EL (cell line): ENCODE results near the gene ALG12.

ENCODE experiments used
- DNase-seq: peaks from one replicate; pipeline ENCODE4 v3.0.0-alpha.2; 2016

Gene ALG12

DNA sequence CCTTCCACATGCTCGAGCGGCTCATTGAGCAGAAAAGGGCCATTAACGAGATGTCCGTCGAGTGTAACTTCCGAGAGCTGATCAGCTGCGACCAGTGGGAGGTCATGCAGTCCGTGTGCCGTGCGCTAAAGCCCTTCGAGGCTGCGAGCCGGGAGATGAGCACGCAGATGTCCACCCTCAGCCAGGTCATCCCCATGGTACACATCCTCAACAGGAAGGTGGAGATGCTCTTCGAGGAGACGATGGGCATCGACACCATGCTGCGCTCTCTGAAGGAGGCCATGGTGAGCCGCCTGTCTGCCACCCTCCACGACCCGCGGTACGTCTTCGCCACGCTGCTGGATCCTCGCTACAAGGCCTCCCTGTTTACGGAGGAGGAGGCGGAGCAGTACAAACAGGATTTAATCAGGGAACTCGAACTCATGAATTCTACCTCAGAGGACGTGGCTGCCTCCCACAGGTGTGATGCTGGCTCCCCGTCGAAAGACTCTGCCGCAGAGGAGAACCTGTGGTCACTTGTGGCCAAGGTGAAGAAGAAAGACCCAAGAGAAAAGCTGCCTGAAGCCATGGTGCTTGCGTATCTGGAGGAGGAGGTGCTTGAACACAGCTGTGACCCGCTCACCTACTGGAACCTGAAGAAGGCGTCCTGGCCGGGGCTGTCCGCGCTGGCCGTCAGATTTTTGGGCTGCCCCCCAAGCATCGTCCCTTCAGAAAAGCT lies 31.7 kb downstream of the ALG12 start:
- DNase-seq: no peak

- no peak for DNase-seq
These were observed 32.4 kb downstream of the ALG12 start for GRCh38 chr22:49885881-49886280.

DNA sequence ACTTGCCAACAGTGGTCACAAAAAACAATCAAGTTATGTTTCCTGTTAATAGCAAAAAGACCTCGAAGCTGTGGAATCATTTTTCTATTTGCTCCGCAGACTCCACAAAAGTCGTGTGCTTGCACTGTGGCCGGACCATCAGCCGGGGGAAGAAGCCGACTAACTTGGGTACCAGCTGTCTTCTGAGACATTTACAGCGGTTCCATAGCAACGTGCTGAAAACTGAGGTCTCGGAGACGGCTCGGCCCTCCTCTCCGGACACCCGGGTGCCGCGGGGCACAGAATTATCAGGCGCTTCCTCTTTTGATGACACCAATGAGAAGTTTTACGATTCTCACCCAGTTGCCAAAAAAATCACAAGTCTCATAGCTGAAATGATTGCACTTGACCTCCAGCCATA lies 33.0 kb downstream of the ALG12 start:
- DNase-seq: no peak

DNA sequence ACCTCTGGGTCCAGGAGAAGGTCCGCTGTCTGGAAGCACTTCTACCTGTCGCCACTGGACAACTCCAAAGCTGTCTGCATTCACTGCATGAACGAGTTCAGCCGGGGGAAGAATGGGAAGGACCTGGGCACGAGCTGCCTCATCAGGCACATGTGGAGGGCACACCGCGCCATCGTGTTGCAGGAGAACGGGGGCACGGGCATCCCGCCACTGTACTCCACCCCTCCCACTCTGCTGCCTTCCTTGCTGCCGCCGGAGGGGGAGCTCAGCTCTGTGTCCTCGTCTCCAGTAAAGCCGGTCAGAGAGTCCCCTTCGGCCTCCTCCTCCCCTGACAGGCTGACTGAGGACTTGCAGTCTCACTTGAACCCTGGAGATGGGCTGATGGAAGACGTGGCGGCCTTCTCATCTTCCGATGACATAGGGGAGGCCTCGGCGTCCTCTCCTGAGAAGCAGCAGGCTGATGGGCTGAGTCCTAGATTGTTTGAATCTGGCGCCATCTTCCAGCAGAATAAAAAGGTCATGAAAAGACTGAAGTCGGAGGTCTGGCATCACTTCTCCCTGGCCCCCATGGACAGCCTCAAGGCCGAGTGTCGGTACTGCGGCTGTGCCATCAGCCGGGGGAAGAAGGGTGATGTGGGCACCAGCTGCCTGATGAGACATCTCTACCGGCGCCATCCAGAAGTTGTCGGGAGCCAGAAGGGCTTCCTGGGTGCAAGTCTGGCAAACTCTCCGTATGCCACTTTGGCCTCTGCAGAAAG lies 33.6 kb downstream of the ALG12 start:
- no peak for DNase-seq

GRCh38 chr22:49884075-49884474 lies 34.2 kb downstream of the ALG12 start:
- no peak for DNase-seq

GRCh38 chr22:49883294-49883640 lies 35.0 kb downstream of the ALG12 start:
- no peak for DNase-seq

- DNase-seq: no peak
These were observed 35.5 kb downstream of the ALG12 start for GRCh38 chr22:49882519-49883293.

- no peak for DNase-seq
These were observed 36.4 kb downstream of the ALG12 start for GRCh38 chr22:49881856-49882255.

DNA sequence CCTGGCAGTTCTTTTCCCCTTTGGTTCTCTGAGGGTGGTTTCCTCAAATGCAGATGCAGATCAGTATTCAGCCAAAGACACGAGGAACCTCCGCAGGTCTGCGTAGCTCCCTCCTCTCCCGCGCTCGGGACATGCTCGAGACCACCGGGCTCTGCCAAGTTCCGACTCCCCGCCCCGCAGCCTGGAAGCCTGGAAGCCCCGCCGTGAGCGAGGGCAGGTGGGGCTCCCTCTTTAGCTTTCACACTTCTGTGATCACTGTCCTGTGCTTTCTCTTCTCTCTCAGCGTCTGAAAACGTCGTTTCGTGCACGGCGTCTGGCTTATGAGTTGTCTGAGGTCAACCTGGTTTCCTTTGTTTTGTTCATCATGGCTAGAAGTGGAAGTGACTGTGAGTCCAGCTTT lies 38.0 kb downstream of the ALG12 start:
- DNase-seq: no peak

DNA sequence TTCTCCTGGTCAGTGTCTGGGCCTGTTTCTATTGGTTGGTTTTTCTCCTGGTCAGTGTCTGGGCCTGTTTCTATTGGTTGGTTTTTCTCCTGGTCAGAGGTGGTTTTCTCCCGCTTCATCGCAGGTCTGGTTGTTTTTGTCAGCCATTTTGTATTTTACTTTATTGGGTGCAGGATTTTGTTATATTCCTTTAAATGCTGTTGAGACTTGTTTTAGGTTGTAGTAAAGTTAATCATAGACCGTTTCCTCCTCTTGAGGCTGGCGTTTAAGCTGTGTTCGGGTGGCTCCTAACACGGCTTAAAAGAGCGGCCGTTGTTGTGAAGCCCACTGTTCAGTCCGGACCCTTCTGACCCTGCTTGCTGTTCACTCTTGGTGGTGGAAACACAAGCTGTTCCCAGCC lies 38.4 kb downstream of the ALG12 start:
- no peak for DNase-seq

DNA sequence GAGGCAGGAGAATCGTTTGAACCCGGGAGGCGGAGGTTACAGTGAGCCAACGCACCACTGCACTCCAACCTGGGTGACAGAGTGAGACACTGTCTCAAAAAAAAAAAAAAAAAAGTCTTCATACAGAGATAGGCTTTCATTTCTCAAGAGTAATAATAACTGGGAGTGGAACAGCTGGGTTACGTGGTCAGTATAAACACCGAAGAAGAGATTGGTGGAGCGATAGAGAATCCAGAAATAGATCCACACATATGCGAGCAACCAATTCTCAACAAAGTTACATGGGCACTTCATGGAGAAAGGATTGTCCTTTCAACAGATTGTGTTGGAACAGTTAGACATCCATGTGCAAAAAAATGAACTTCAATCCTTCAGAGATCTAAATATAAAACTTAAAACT lies 40.0 kb downstream of the ALG12 start:
- no peak for DNase-seq

- DNase-seq: no peak
These were observed 40.6 kb downstream of the ALG12 start for GRCh38 chr22:49877642-49878041.

DNA sequence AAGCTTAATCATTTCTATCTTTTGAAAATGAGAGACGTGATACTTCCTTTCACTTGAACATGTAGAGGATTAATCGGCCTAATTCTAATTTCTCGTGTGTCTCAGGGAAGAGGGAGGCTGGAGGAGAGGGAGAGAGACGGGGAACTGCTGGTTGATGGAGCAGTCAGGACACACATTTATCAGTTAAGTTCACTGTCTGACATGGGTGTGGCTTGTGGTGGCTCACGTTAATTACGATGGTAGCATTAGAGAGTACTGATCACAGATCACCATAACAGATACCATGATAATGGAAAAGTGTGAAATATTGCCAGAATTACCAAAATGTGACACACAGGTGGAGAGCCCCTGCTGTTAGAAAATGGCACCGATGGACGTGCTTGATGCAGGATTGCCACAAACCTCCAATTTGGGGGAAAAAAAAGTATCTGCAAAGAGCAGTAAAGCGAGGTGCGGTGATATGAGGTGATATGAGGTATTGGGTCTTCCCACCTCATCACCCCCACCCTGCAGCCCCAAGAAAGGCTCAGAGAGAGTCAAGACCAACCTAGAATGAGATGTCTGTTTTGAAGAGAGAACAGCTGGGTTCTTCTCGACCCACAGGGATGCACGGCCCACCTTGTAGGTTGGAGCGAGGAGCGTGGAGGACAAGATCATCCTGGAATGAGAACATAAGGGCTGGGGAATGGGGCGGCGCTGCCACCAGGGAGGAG lies 44.9 kb downstream of the ALG12 start:
- DNase-seq: no peak

DNA sequence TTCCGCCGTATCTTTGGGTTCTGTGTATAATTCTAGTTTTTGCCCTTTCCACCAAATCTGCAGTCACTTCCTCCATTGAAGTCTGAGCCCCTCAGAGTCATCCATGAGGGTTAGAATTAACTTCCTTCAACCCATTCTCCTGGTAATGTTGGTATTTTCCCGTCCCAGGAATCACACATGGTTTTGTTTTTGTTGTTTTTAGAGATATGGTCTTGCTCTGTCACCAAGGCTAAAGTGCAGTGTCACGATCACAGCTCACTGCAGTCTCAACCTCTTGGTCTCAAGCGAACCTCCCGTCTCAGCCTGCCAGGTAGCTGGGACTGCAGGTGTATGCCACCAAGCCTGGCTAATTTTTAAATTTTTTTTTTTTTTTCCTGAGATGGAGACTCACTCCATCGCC lies 45.9 kb downstream of the ALG12 start:
- DNase-seq: no peak

GRCh38 chr22:49871482-49871881 lies 46.8 kb downstream of the ALG12 start:
- no peak for DNase-seq

GRCh38 chr22:49869845-49870712 lies 48.2 kb downstream of the ALG12 start:
- DNase-seq: no peak

DNA sequence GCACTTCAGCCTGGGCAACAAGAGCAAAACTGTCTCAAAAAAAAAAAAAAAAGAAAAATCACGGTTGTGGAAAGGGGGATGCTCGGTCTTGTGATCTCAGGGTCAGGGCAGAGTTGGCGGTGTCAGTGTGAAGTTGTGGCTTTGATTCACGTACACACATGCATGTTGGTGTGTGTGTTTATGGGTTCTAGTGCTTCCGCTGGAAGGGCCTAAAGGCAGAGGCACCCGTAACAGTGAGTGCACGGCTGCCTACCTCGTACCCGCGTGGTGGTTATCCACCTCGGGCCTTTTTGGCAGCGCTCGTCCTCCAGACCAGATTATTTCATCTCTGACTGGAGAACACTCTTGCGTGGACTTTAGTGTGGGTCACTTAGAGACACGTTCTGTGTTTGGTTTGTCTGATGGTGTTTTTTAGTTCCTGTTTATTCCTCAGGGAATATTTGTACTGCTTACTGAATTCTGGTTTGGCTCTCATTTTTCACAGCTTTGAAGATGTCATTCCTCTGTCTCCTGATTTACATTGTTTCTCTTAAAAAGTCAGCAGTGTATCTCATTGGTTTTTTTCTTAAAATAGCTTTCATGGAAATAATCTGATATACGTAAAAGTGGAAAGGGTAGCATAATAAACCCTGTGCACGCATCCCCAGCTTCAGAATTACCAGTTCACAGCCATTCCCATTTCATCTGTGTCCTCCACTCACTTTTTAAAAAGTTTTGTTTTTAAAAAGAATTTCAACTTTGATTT lies 49.0 kb downstream of the ALG12 start:
- DNase-seq: no peak

- no peak for DNase-seq
These were observed 50.7 kb downstream of the ALG12 start for GRCh38 chr22:49867303-49868265.

DNA sequence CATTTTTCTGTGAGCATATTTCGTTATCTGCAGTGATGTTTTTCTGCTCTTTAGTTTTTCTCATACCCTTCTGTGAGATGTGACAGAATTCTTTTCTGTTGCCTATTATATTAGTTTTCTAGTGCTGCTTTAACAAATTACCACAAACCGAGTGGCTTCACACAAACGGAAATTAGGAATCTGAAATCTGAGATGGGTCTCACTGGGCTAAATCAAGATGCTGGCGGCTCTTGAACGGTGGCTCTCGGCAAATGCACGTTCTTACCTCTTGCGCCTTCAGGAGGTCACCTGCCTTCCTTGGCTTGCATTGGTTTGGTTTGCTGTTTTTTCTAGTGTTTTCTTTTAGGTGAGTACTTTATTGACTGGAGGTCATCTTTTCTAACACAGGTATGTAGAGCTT lies 51.6 kb downstream of the ALG12 start:
- DNase-seq: no peak

DNA sequence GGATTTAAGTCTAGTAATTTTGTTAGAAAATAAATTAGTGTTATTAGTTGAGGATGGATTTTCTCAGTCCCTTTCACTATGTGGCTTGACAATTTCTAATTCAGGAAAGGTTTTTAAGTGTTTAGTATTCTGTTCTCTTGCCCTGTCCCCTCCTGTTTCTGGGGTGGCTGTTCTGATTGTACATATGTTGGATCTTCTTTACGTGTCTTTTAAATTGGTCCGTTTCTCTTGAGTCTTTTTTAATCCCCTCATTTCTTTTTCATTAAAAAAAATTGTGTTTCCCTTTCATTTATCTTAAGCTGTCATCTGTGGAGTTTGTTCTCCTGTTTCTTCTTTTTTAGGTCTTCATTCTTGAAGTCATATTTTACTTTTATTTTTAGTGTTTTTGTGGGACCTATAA lies 52.1 kb downstream of the ALG12 start:
- no peak for DNase-seq
